ENCODE results near the gene KCTD11. TPM values are rescaled to one million over a fixed set of nuclear protein-coding genes. Genes with fewer than 3 reads are reported as not detected.
"Not testable (repeated sequence)": the region's sequence is repeated elsewhere in the genome, so short reads cannot be mapped to it uniquely, and the experiment has no call there.

Gene KCTD11
- total RNA-seq, 1 donor from 2014 or later = 4.0 TPM

- DNase-seq (ENCODE audit: low read depth, low spot score) = no peak
These were observed 29.3 kb upstream of the KCTD11 start for GRCh38 chr17:7322520-7323194.

GRCh38 chr17:7323731-7324437 lies 28.1 kb upstream of the KCTD11 start:
- DNase-seq (ENCODE audit: low read depth, low spot score) = no peak

- DNase-seq (ENCODE audit: low read depth, low spot score) = no peak
These were observed 27.6 kb upstream of the KCTD11 start for GRCh38 chr17:7324438-7324779.

GRCh38 chr17:7325031-7325528 lies 26.9 kb upstream of the KCTD11 start:
- DNase-seq (ENCODE audit: low read depth, low spot score) = no peak

GRCh38 chr17:7326186-7326585 lies 25.8 kb upstream of the KCTD11 start:
- no peak for DNase-seq (ENCODE audit: low read depth, low spot score)

- no peak for DNase-seq (ENCODE audit: low read depth, low spot score)
These were observed 24.9 kb upstream of the KCTD11 start for GRCh38 chr17:7327056-7327455.

GRCh38 chr17:7327501-7327900 lies 24.5 kb upstream of the KCTD11 start:
- DNase-seq (ENCODE audit: low read depth, low spot score) = no peak

GRCh38 chr17:7328009-7328408 lies 24.0 kb upstream of the KCTD11 start:
- no peak for DNase-seq (ENCODE audit: low read depth, low spot score)

- no peak for DNase-seq (ENCODE audit: low read depth, low spot score)
These were observed 23.1 kb upstream of the KCTD11 start, which contains the start of gene NEURL4 for GRCh38 chr17:7328840-7329373. NEURL4 (minus strand) TSS chr17:7329335; CDS start chr17:7329312, 23 bp downstream.

GRCh38 chr17:7329374-7329996 lies 22.5 kb upstream of the KCTD11 start:
- peak; percentile 96 for DNase-seq (ENCODE audit: low read depth, low spot score)

GRCh38 chr17:7329997-7330637 lies 21.8 kb upstream of the KCTD11 start:
- peak; percentile 40 for DNase-seq (ENCODE audit: low read depth, low spot score)

- DNase-seq (ENCODE audit: low read depth, low spot score) = no peak
These were observed 21.3 kb upstream of the KCTD11 start for GRCh38 chr17:7330638-7331015.

- DNase-seq (ENCODE audit: low read depth, low spot score) = no peak
These were observed 19.9 kb upstream of the KCTD11 start for GRCh38 chr17:7332111-7332510.

GRCh38 chr17:7332600-7333069 lies 19.3 kb upstream of the KCTD11 start:
- not testable (repeated sequence) for DNase-seq (ENCODE audit: low read depth, low spot score)

GRCh38 chr17:7334938-7335538 lies 16.9 kb upstream of the KCTD11 start:
- no peak for DNase-seq (ENCODE audit: low read depth, low spot score)

- DNase-seq (ENCODE audit: low read depth, low spot score) = not testable (repeated sequence)
These were observed 16.2 kb upstream of the KCTD11 start for GRCh38 chr17:7335765-7336164.

- DNase-seq (ENCODE audit: low read depth, low spot score) = no peak
These were observed 15.5 kb upstream of the KCTD11 start, which contains the start of gene ACAP1 for GRCh38 chr17:7336240-7337175. ACAP1 (plus strand) TSS chr17:7336529; CDS start chr17:7336735, 206 bp downstream.

- not testable (repeated sequence) for DNase-seq (ENCODE audit: low read depth, low spot score)
These were observed 14.4 kb upstream of the KCTD11 start for GRCh38 chr17:7337600-7337999.

- DNase-seq (ENCODE audit: low read depth, low spot score) = no peak
These were observed 11.8 kb upstream of the KCTD11 start for GRCh38 chr17:7340179-7340578.

- DNase-seq (ENCODE audit: low read depth, low spot score) = no peak
These were observed 10.1 kb upstream of the KCTD11 start for GRCh38 chr17:7341842-7342241.
